Measurements from ENCODE around the gene SFT2D1. TPM values are rescaled to one million over a fixed set of nuclear protein-coding genes. Genes with fewer than 3 reads are reported as not detected.

The SFT2D1 gene
- total and polyA plus RNA-seq, 9 of the 15 experiments (the other 6 are each of a cell fraction or from before 2014, with no cell fraction given): 54.4 to 140 (median 74.6) TPM

DNA sequence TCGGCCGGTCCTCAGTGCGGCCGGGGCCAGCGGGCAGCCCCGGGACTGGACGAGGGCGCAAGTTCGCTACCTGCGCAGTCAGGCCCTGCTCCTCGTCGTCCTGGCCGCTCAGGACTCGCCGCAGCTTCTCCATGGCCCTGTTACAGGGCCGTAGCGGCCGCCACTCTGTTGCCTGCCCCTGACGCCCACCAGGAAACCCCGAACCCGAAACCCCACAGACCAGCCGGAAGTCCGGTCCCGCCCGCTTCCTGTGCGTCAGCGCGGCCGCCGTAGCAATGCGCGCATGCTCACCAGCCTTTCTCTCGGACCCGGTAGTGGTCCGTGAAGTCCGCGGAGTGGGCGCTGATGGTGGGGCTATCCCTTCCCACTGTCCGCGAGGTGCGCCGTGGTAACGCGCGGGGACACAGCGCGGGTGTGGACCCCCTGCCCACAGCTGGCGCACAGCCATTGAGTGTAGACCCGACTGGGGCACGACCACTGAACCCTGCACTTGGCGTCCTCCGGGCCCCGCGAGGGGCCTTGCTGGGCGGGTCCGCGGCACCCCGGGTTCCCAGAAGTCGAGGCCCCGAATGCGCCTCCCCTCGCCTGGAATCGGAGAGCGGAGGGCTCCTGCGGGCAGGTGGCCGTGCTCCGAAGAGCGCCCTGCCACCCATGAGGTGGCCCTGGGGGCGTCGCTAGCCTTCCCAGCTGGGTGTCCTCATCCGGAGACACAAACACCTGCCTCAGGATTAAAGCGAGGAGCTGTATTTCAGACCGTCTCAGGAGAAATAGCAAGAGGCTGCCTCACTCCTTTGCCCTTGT, at the start of gene SFT2D1 (continued):
- TF ChIP-seq GABPA (tag; conservative IDR thresholded peaks at IDR 0.05; ENCODE audit: low read depth) (peak; percentile 95), CBX2 (IDR thresholded peaks at IDR 0.05; ENCODE audit: insufficient read depth, low read length, poor library complexity, severe bottlenecking) (no peak), ZNF143 (CRISPR knock-in tag; IDR thresholded peaks at IDR 0.05) (no peak), MIER1 (IDR thresholded peaks at IDR 0.05; ENCODE audit: low read depth) (no peak), SMARCB1 (IDR thresholded peaks at IDR 0.05; ENCODE audit: insufficient read length, low read depth) (no peak), LEF1 (IDR thresholded peaks at IDR 0.05) (no peak), USF1 (CRISPR knock-in tag; IDR thresholded peaks at IDR 0.05) (no peak), BCOR (IDR thresholded peaks at IDR 0.05) (peak; percentile 42; the same call in 1 of the 2 replicates), ZKSCAN1 (IDR thresholded peaks at IDR 0.05; ENCODE audit: low read depth, low read length) (no peak), KLF13 (tag; IDR thresholded peaks at IDR 0.05; ENCODE audit: borderline replicate concordance, low read depth) (no peak; the same call in 1 of the 2 replicates), CBFB (CRISPR knock-in tag; IDR thresholded peaks at IDR 0.05) (peak; percentile 87), ZNF699 (CRISPR knock-in tag; IDR thresholded peaks at IDR 0.05; ENCODE audit: insufficient replicate concordance) (no peak), ZZZ3 (IDR thresholded peaks at IDR 0.05) (no peak), RBM14 (IDR thresholded peaks at IDR 0.05; ENCODE audit: borderline replicate concordance, insufficient read depth, low read depth, low read length) (no peak), ZNF785 (CRISPR knock-in tag; IDR thresholded peaks at IDR 0.05) (no peak), DNMT1 (IDR thresholded peaks at IDR 0.05) (no peak), SIN3A (IDR thresholded peaks at IDR 0.05; ENCODE audit: borderline replicate concordance in 2 of 2, control insufficient read depth in 1 of 2, low read depth in 2 of 2, low read length in 2 of 2) (peak; percentile 64 to 87; a peak in 3 of 4 replicates), GTF2F1 (IDR thresholded peaks at IDR 0.05; ENCODE audit: low read depth, low read length) (no peak), TGIF2 (CRISPR knock-in tag; IDR thresholded peaks at IDR 0.05) (peak; percentile 34; the same call in 1 of the 2 replicates)
- TF ChIP-seq, protein P1, sequence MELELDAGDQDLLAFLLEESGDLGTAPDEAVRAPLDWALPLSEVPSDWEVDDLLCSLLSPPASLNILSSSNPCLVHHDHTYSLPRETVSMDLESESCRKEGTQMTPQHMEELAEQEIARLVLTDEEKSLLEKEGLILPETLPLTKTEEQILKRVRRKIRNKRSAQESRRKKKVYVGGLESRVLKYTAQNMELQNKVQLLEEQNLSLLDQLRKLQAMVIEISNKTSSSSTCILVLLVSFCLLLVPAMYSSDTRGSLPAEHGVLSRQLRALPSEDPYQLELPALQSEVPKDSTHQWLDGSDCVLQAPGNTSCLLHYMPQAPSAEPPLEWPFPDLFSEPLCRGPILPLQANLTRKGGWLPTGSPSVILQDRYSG (tag; conservative IDR thresholded peaks at IDR 0.05; ENCODE audit: low read depth): no peak
- TF ChIP-seq, protein P2, sequence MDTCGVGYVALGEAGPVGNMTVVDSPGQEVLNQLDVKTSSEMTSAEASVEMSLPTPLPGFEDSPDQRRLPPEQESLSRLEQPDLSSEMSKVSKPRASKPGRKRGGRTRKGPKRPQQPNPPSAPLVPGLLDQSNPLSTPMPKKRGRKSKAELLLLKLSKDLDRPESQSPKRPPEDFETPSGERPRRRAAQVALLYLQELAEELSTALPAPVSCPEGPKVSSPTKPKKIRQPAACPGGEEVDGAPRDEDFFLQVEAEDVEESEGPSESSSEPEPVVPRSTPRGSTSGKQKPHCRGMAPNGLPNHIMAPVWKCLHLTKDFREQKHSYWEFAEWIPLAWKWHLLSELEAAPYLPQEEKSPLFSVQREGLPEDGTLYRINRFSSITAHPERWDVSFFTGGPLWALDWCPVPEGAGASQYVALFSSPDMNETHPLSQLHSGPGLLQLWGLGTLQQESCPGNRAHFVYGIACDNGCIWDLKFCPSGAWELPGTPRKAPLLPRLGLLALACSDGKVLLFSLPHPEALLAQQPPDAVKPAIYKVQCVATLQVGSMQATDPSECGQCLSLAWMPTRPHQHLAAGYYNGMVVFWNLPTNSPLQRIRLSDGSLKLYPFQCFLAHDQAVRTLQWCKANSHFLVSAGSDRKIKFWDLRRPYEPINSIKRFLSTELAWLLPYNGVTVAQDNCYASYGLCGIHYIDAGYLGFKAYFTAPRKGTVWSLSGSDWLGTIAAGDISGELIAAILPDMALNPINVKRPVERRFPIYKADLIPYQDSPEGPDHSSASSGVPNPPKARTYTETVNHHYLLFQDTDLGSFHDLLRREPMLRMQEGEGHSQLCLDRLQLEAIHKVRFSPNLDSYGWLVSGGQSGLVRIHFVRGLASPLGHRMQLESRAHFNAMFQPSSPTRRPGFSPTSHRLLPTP (IDR thresholded peaks at IDR 0.05; ENCODE audit: borderline replicate concordance, extremely low read depth, insufficient read length): no peak
- TF ChIP-seq, protein P3, sequence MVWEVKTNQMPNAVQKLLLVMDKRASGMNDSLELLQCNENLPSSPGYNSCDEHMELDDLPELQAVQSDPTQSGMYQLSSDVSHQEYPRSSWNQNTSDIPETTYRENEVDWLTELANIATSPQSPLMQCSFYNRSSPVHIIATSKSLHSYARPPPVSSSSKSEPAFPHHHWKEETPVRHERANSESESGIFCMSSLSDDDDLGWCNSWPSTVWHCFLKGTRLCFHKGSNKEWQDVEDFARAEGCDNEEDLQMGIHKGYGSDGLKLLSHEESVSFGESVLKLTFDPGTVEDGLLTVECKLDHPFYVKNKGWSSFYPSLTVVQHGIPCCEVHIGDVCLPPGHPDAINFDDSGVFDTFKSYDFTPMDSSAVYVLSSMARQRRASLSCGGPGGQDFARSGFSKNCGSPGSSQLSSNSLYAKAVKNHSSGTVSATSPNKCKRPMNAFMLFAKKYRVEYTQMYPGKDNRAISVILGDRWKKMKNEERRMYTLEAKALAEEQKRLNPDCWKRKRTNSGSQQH (CRISPR knock-in tag; IDR thresholded peaks at IDR 0.05): no peak
